IPS-18a (cell line): ENCODE data around the gene MUC4.
"Not testable (repeated sequence)": the region's sequence is repeated elsewhere in the genome, so short reads cannot be mapped to it uniquely, and the experiment has no call there.

Experiments
- H3K27ac ChIP-seq: one replicate; pipeline ENCODE4 v1.5.1; 2013; ENCODE audit warnings: low read length
- H3K27me3 ChIP-seq: one replicate; pipeline ENCODE4 v1.6.1; 2013; ENCODE audit warnings: mild to moderate bottlenecking, low read length; ENCODE audit not compliant: control insufficient read depth, insufficient read depth
- H3K36me3 ChIP-seq: one replicate; pipeline ENCODE4 v1.6.1; 2013; ENCODE audit warnings: low read depth, low read length; ENCODE audit not compliant: control insufficient read depth
- H3K4me1 ChIP-seq: one replicate; pipeline ENCODE4 v1.6.1; 2013; ENCODE audit warnings: low read depth, low read length; ENCODE audit not compliant: control insufficient read depth
- H3K4me3 ChIP-seq: one replicate; pipeline ENCODE4 v1.5.1; 2013; ENCODE audit warnings: low read length
- H3K9ac ChIP-seq: one replicate; pipeline ENCODE4 v1.6.1; 2013; ENCODE audit warnings: mild to moderate bottlenecking, low read length, moderate library complexity
- H3K9me3 ChIP-seq: one replicate; pipeline ENCODE4 v1.6.1; 2013; ENCODE audit warnings: low read depth, low read length; ENCODE audit not compliant: control insufficient read depth

The MUC4 gene

GRCh38 chr3:195818301-195818700, 6.6 kb upstream of the MUC4 start:
- H3K4me1 ChIP-seq: no peaks in the 10 kb centered on the region
- no peaks in the 10 kb centered on the region for H3K9me3 ChIP-seq
- no peak overlapping the region for H3K4me3 ChIP-seq
- H3K36me3 ChIP-seq: no peaks in the 10 kb centered on the region
- no peak overlapping the region for H3K27ac ChIP-seq
- H3K9ac ChIP-seq: no peak overlapping the region
- no peaks in the 10 kb centered on the region for H3K27me3 ChIP-seq

- no peak overlapping the region for H3K4me3 ChIP-seq
- H3K27ac ChIP-seq: no peak overlapping the region
- H3K9me3 ChIP-seq: no peaks in the 10 kb centered on the region
- H3K36me3 ChIP-seq: no peaks in the 10 kb centered on the region
- H3K9ac ChIP-seq: no peak overlapping the region
- no peaks in the 10 kb centered on the region for H3K4me1 ChIP-seq
- no peaks in the 10 kb centered on the region for H3K27me3 ChIP-seq
These were observed 5.9 kb upstream of the MUC4 start for GRCh38 chr3:195817578-195818135.

GRCh38 chr3:195816276-195816913, 4.7 kb upstream of the MUC4 start:
- H3K27ac ChIP-seq, H3K36me3 ChIP-seq, H3K4me3 ChIP-seq, H3K9ac ChIP-seq, H3K27me3 ChIP-seq, H3K4me1 ChIP-seq, H3K9me3 ChIP-seq: not testable (repeated sequence)

- Histone ChIP-seq H3K36me3 (no peaks in the 10 kb centered on the region), H3K9ac (no peak overlapping the region), H3K9me3 (no peaks in the 10 kb centered on the region), H3K27me3 (no peaks in the 10 kb centered on the region), H3K27ac (no peak overlapping the region), H3K4me1 (no peaks in the 10 kb centered on the region), H3K4me3 (no peak overlapping the region)
These were observed 3.5 kb upstream of the MUC4 start for GRCh38 chr3:195815169-195815771.

GRCh38 chr3:195813916-195814640, 2.3 kb upstream of the MUC4 start:
- Histone ChIP-seq H3K4me3 (no peak overlapping the region), H3K4me1 (no peaks in the 10 kb centered on the region), H3K36me3 (no peaks in the 10 kb centered on the region), H3K27me3 (no peaks in the 10 kb centered on the region), H3K9me3 (no peaks in the 10 kb centered on the region), H3K27ac (no peak overlapping the region), H3K9ac (no peak overlapping the region)

- H3K9ac ChIP-seq: no peak overlapping the region
- H3K4me3 ChIP-seq: no peak overlapping the region
- H3K9me3 ChIP-seq: no peaks in the 10 kb centered on the region
- H3K27ac ChIP-seq: no peak overlapping the region
- no peaks in the 10 kb centered on the region for H3K36me3 ChIP-seq
- no peaks in the 10 kb centered on the region for H3K27me3 ChIP-seq
- H3K4me1 ChIP-seq: peaks cover 4% of the 10 kb centered on the region
These were observed 637 bp upstream of the MUC4 start for GRCh38 chr3:195812366-195812765.

GRCh38 chr3:195810455-195810845, 1.3 kb downstream of the MUC4 start:
- Histone ChIP-seq H3K9me3 (no peaks in the 10 kb centered on the region), H3K27me3 (no peaks in the 10 kb centered on the region), H3K4me1 (peaks cover 12% of the 10 kb centered on the region), H3K36me3 (no peaks in the 10 kb centered on the region), H3K27ac (no peak overlapping the region), H3K9ac (no peak overlapping the region), H3K4me3 (no peak overlapping the region)

- no peaks in the 10 kb centered on the region for H3K36me3 ChIP-seq
- no peak overlapping the region for H3K27ac ChIP-seq
- H3K9ac ChIP-seq: no peak overlapping the region
- H3K4me1 ChIP-seq: peaks cover 14% of the 10 kb centered on the region
- no peaks in the 10 kb centered on the region for H3K9me3 ChIP-seq
- no peaks in the 10 kb centered on the region for H3K27me3 ChIP-seq
- no peak overlapping the region for H3K4me3 ChIP-seq
These were observed 1.8 kb downstream of the MUC4 start for GRCh38 chr3:195809796-195810454.

GRCh38 chr3:195809291-195809785, 2.4 kb downstream of the MUC4 start:
- Histone ChIP-seq H3K4me1 (peaks cover 14% of the 10 kb centered on the region), H3K4me3 (no peak overlapping the region), H3K27ac (no peak overlapping the region), H3K9me3 (no peaks in the 10 kb centered on the region), H3K9ac (no peak overlapping the region), H3K36me3 (no peaks in the 10 kb centered on the region), H3K27me3 (no peaks in the 10 kb centered on the region)

- no peaks in the 10 kb centered on the region for H3K27me3 ChIP-seq
- H3K36me3 ChIP-seq: no peaks in the 10 kb centered on the region
- H3K9ac ChIP-seq: no peak overlapping the region
- H3K27ac ChIP-seq: no peak overlapping the region
- H3K4me1 ChIP-seq: peaks cover 14% of the 10 kb centered on the region
- no peak overlapping the region for H3K4me3 ChIP-seq
- no peaks in the 10 kb centered on the region for H3K9me3 ChIP-seq
These were observed 2.9 kb downstream of the MUC4 start for GRCh38 chr3:195808741-195809290.

- no peaks in the 10 kb centered on the region for H3K36me3 ChIP-seq
- no peak overlapping the region for H3K9ac ChIP-seq
- no peak overlapping the region for H3K27ac ChIP-seq
- H3K9me3 ChIP-seq: no peaks in the 10 kb centered on the region
- H3K27me3 ChIP-seq: no peaks in the 10 kb centered on the region
- H3K4me3 ChIP-seq: no peak overlapping the region
- peaks cover 14% of the 10 kb centered on the region for H3K4me1 ChIP-seq
These were observed 4.0 kb downstream of the MUC4 start for GRCh38 chr3:195807681-195808121.
